WTC11 (cell line): Measurements from ENCODE around the gene WWOX. TPM values are rescaled to one million over a fixed set of nuclear protein-coding genes. Genes with fewer than 3 reads are reported as not detected.

Source experiments
- ATAC-seq: fragments of 200-7000 bp; cut with Tn5 transposase; 2 replicates; pipeline ENCODE4 v1.10.0; 2021; ENCODE audit warnings: mild to moderate bottlenecking, moderate library complexity
- CTCF ChIA-PET: fragments of 300-600 bp; sonication (Branson Sonifier 250); formaldehyde crosslinking; loops from one replicate; lab custom pipeline; 2021; ENCODE audit warnings: antibody characterized with exemption; lab: Charles Lee
- POLR2A ChIA-PET: fragments of 350-600 bp; sonication (Branson Sonifier 250); formaldehyde crosslinking; loops from one replicate; lab custom pipeline; 2021; ENCODE audit warnings: antibody characterized with exemption; lab: Charles Lee
- DNase-seq: peaks from one replicate; pipeline ENCODE4 v3.0.0; 2021; ENCODE audit warnings: low spot score
- H3K27ac Mint-ChIP-seq: 2 replicates; pipeline ENCODE4 v1.8.0; 2021; ENCODE audit warnings: mixed read lengths
- H3K27me3 Mint-ChIP-seq: 2 replicates; pipeline ENCODE4 v1.8.0; 2021; ENCODE audit warnings: low read depth, mild to moderate bottlenecking, moderate library complexity, mixed read lengths
- H3K36me3 Mint-ChIP-seq: 2 replicates; pipeline ENCODE4 v1.8.0; 2021; ENCODE audit warnings: mixed read lengths
- H3K4me1 Mint-ChIP-seq: 2 replicates; pipeline ENCODE4 v1.8.0; 2022; ENCODE audit warnings: mixed read lengths
- H3K4me3 Mint-ChIP-seq: 2 replicates; pipeline ENCODE4 v1.8.0; 2021; ENCODE audit warnings: mild to moderate bottlenecking, moderate library complexity, mixed read lengths
- H3K9me3 Mint-ChIP-seq: 2 replicates; pipeline ENCODE4 v1.8.0; 2021; ENCODE audit warnings: mixed read lengths
- ATF3 ChIP-seq: sonication (generic); formaldehyde crosslinking; conservative IDR thresholded peaks from 2 replicates; pipeline ENCODE4 v1.8.1; 2022; ENCODE audit warnings: mild to moderate bottlenecking, missing genetic modification reagents
- CDX4 ChIP-seq: fragments of 250-450 bp; sonication (Bioruptor Pico); IDR thresholded peaks from 2 replicates; pipeline ENCODE4 v1.9.0; 2021; ENCODE audit warnings: moderate library complexity, mild to moderate bottlenecking, inconsistent platforms, borderline replicate concordance
- FOXK1 ChIP-seq: sonication (generic); formaldehyde crosslinking; IDR thresholded peaks from 2 replicates; pipeline ENCODE4 v1.8.0; 2022; ENCODE audit warnings: mild to moderate bottlenecking, moderate library complexity, missing genetic modification reagents
- GRHL2 ChIP-seq: fragments of 250-450 bp; sonication (Bioruptor Pico); IDR thresholded peaks from 2 replicates; pipeline ENCODE4 v1.8.0; 2022; ENCODE audit warnings: mild to moderate bottlenecking, moderate library complexity; ENCODE audit not compliant: insufficient replicate concordance, severe bottlenecking
- IRF1 ChIP-seq: sonication (generic); formaldehyde crosslinking; IDR thresholded peaks from 2 replicates; pipeline ENCODE4 v1.8.0; 2023; ENCODE audit warnings: missing genetic modification reagents
- IRF2 ChIP-seq: sonication (generic); formaldehyde crosslinking; IDR thresholded peaks from 2 replicates; pipeline ENCODE4 v1.8.0; 2022; ENCODE audit warnings: low read depth, missing genetic modification reagents, borderline replicate concordance
- JAZF1 ChIP-seq: fragments of 250-450 bp; sonication (Bioruptor Pico); IDR thresholded peaks from 2 replicates; pipeline ENCODE4 v1.9.0; 2021; ENCODE audit warnings: moderate library complexity, mild to moderate bottlenecking, inconsistent platforms
- KAT7 ChIP-seq: sonication (generic); formaldehyde crosslinking; IDR thresholded peaks from 2 replicates; pipeline ENCODE4 v1.8.1; 2023; ENCODE audit warnings: missing genetic modification reagents, mild to moderate bottlenecking, borderline replicate concordance
- MAX ChIP-seq: sonication (generic); formaldehyde crosslinking; IDR thresholded peaks from 2 replicates; pipeline ENCODE4 v1.8.0; 2022; ENCODE audit warnings: mild to moderate bottlenecking, missing genetic modification reagents
- MLX ChIP-seq: sonication (generic); formaldehyde crosslinking; IDR thresholded peaks from 2 replicates; pipeline ENCODE4 v1.8.1; 2023; ENCODE audit warnings: mild to moderate bottlenecking, missing genetic modification reagents, moderate library complexity
- MXD4 ChIP-seq: fragments of 250-450 bp; sonication (Bioruptor Pico); IDR thresholded peaks from 2 replicates; pipeline ENCODE4 v1.8.0; 2021; ENCODE audit warnings: mild to moderate bottlenecking, moderate library complexity, borderline replicate concordance
- NFATC4 ChIP-seq: fragments of 250-450 bp; sonication (Bioruptor Pico); IDR thresholded peaks from 2 replicates; pipeline ENCODE4 v1.9.0; 2021; ENCODE audit warnings: mild to moderate bottlenecking
- NFYB ChIP-seq: sonication (generic); formaldehyde crosslinking; conservative IDR thresholded peaks from 2 replicates; pipeline ENCODE4 v1.8.0; 2022; ENCODE audit warnings: low read depth, missing genetic modification reagents
- RORB ChIP-seq: fragments of 250-450 bp; sonication (Bioruptor Pico); IDR thresholded peaks from 2 replicates; pipeline ENCODE4 v1.9.0; 2021; ENCODE audit warnings: mild to moderate bottlenecking
- SMAD4 ChIP-seq: sonication (generic); formaldehyde crosslinking; IDR thresholded peaks from 2 replicates; pipeline ENCODE4 v1.8.0; 2022; ENCODE audit warnings: mild to moderate bottlenecking, missing genetic modification reagents
- SP1 ChIP-seq: sonication (generic); formaldehyde crosslinking; conservative IDR thresholded peaks from 2 replicates; pipeline ENCODE4 v1.8.1; 2022; ENCODE audit warnings: missing genetic modification reagents
- STAT6 ChIP-seq: sonication (generic); formaldehyde crosslinking; conservative IDR thresholded peaks from 2 replicates; pipeline ENCODE4 v1.8.1; 2023; ENCODE audit warnings: mild to moderate bottlenecking, low read depth, missing genetic modification reagents, moderate library complexity
- TCF7 ChIP-seq: sonication (generic); formaldehyde crosslinking; IDR thresholded peaks from 2 replicates; pipeline ENCODE4 v1.8.0; 2022; ENCODE audit warnings: mild to moderate bottlenecking, low read depth, missing genetic modification reagents, moderate library complexity
- TP53 ChIP-seq: sonication (generic); formaldehyde crosslinking; IDR thresholded peaks from 2 replicates; pipeline ENCODE4 v1.8.1; 2023; ENCODE audit warnings: mild to moderate bottlenecking, missing genetic modification reagents
- USF2 ChIP-seq: sonication (generic); formaldehyde crosslinking; IDR thresholded peaks from 2 replicates; pipeline ENCODE4 v1.8.1; 2023; ENCODE audit warnings: mild to moderate bottlenecking, missing genetic modification reagents, moderate library complexity
- ZBTB21 ChIP-seq: sonication (generic); formaldehyde crosslinking; IDR thresholded peaks from 2 replicates; pipeline ENCODE4 v1.8.1; 2023; ENCODE audit warnings: mild to moderate bottlenecking, missing genetic modification reagents, borderline replicate concordance
- ZMAT4 ChIP-seq: fragments of 250-450 bp; sonication (Bioruptor Pico); IDR thresholded peaks from 2 replicates; pipeline ENCODE4 v1.9.0; 2021; ENCODE audit warnings: mild to moderate bottlenecking
- ZNF263 ChIP-seq: sonication (generic); formaldehyde crosslinking; IDR thresholded peaks from 2 replicates; pipeline ENCODE4 v1.8.1; 2022; ENCODE audit warnings: low read depth, mild to moderate bottlenecking, moderate library complexity, missing genetic modification reagents
- ZNF416 ChIP-seq: fragments of 250-450 bp; sonication (Bioruptor Pico); IDR thresholded peaks from 2 replicates; pipeline ENCODE4 v1.9.0; 2021; ENCODE audit warnings: mild to moderate bottlenecking, inconsistent platforms
- ZNF512 ChIP-seq: sonication (generic); formaldehyde crosslinking; IDR thresholded peaks from 2 replicates; pipeline ENCODE4 v1.8.1; 2022; ENCODE audit warnings: missing genetic modification reagents, borderline replicate concordance
- total RNA-seq: library from RNA; stranded (reverse); gene quantifications from 3 replicates; pipeline ENCODE4 v1.2.3, GENCODE V29; 2021

WWOX gene
- total RNA-seq, 1 experiment from 2014 or later: 15.7 TPM

GRCh38 chr16:78677181-78677731, 577.8 kb downstream of the WWOX start:
- H3K4me1 Mint-ChIP-seq: no peaks in the 10 kb centered on the region
- no peaks in the 10 kb centered on the region for H3K36me3 Mint-ChIP-seq
- no peaks in the 10 kb centered on the region for H3K9me3 Mint-ChIP-seq
- no peak for DNase-seq
- H3K27ac Mint-ChIP-seq: no peak overlapping the region
- TF ChIP-seq ATF3 (CRISPR knock-in tag) (no peak), TP53 (CRISPR knock-in tag) (no peak), ZNF416 (no peak), STAT6 (no peak), CDX4 (CRISPR knock-in tag) (no peak), RORB (no peak), MXD4 (CRISPR knock-in tag) (no peak), KAT7 (CRISPR knock-in tag) (no peak), GRHL2 (CRISPR knock-in tag) (no peak), MAX (CRISPR knock-in tag) (no peak), TCF7 (CRISPR knock-in tag) (no peak), NFATC4 (CRISPR knock-in tag) (no peak)
- H3K4me3 Mint-ChIP-seq: no peak overlapping the region
- H3K27me3 Mint-ChIP-seq: no peaks in the 10 kb centered on the region
- CTCF ChIA-PET: no interaction called here
- no peak for ATAC-seq
- POLR2A ChIA-PET: no interaction called here

GRCh38 chr16:78679546-78679945, 580.1 kb downstream of the WWOX start:
- no peak overlapping the region for H3K4me3 Mint-ChIP-seq
- DNase-seq (no peak), ATAC-seq (no peak)
- ChIA-PET POLR2A (no interaction called here), CTCF (no interaction called here)
- H3K4me1 Mint-ChIP-seq: no peaks in the 10 kb centered on the region
- no peak overlapping the region for H3K27ac Mint-ChIP-seq
- H3K9me3 Mint-ChIP-seq: no peaks in the 10 kb centered on the region
- no peaks in the 10 kb centered on the region for H3K36me3 Mint-ChIP-seq
- TF ChIP-seq MLX (CRISPR knock-in tag) (no peak), RORB (no peak), IRF1 (no peak), USF2 (CRISPR knock-in tag) (no peak), ZBTB21 (CRISPR knock-in tag) (no peak), NFYB (no peak), ZMAT4 (CRISPR knock-in tag) (no peak), ZNF512 (CRISPR knock-in tag) (no peak), NFATC4 (CRISPR knock-in tag) (no peak), MXD4 (CRISPR knock-in tag) (no peak), ZNF263 (CRISPR knock-in tag) (no peak), FOXK1 (no peak), MAX (CRISPR knock-in tag) (no peak), IRF2 (CRISPR knock-in tag) (no peak), SP1 (CRISPR knock-in tag) (no peak), JAZF1 (no peak), SMAD4 (CRISPR knock-in tag) (no peak)
- no peaks in the 10 kb centered on the region for H3K27me3 Mint-ChIP-seq
